Measurements from ENCODE around the gene LPP.

LPP gene

GRCh38 chr3:188914552-188914951 is 760.6 kb downstream of the LPP start:
- no peak for DNase-seq

- DNase-seq, result no peak
Observed at GRCh38 chr3:188915127-188915526, 761.2 kb downstream of the LPP start.

- DNase-seq, result no peak
Observed at GRCh38 chr3:188916934-188917401, 763.0 kb downstream of the LPP start.

- no peak for DNase-seq
Observed at GRCh38 chr3:188918093-188918492, 764.1 kb downstream of the LPP start.

GRCh38 chr3:188923671-188924070 is 769.7 kb downstream of the LPP start:
- DNase-seq, result no peak

GRCh38 chr3:188925376-188925775 is 771.4 kb downstream of the LPP start:
- DNase-seq, result no peak

GRCh38 chr3:188926111-188926510 is 772.2 kb downstream of the LPP start:
- DNase-seq, result no peak

GRCh38 chr3:188926741-188927511 is 773.0 kb downstream of the LPP start:
- DNase-seq, result no peak

- no peak for DNase-seq
Observed at GRCh38 chr3:188927971-188928370, 774.0 kb downstream of the LPP start.

- DNase-seq, result no peak
Observed at GRCh38 chr3:188929137-188929536, 775.2 kb downstream of the LPP start.

GRCh38 chr3:188931036-188931435 is 777.1 kb downstream of the LPP start:
- no peak for DNase-seq

- DNase-seq, result no peak
Observed at GRCh38 chr3:188931531-188931930, 777.6 kb downstream of the LPP start.

GRCh38 chr3:188934989-188935388 is 781.0 kb downstream of the LPP start:
- no peak for DNase-seq

GRCh38 chr3:188936597-188937107 is 782.7 kb downstream of the LPP start:
- DNase-seq, result no peak

- DNase-seq, result no peak
Observed at GRCh38 chr3:188937389-188937788, 783.4 kb downstream of the LPP start.

GRCh38 chr3:188938999-188939398 is 785.0 kb downstream of the LPP start:
- DNase-seq, result no peak

- DNase-seq, result no peak
Observed at GRCh38 chr3:188939814-188940572, 786.0 kb downstream of the LPP start.
